ENCODE results near the gene RASA4.
"Not testable (repeated sequence)": the region's sequence is repeated elsewhere in the genome, so short reads cannot be mapped to it uniquely, and the experiment has no call there.

Gene RASA4

DNA sequence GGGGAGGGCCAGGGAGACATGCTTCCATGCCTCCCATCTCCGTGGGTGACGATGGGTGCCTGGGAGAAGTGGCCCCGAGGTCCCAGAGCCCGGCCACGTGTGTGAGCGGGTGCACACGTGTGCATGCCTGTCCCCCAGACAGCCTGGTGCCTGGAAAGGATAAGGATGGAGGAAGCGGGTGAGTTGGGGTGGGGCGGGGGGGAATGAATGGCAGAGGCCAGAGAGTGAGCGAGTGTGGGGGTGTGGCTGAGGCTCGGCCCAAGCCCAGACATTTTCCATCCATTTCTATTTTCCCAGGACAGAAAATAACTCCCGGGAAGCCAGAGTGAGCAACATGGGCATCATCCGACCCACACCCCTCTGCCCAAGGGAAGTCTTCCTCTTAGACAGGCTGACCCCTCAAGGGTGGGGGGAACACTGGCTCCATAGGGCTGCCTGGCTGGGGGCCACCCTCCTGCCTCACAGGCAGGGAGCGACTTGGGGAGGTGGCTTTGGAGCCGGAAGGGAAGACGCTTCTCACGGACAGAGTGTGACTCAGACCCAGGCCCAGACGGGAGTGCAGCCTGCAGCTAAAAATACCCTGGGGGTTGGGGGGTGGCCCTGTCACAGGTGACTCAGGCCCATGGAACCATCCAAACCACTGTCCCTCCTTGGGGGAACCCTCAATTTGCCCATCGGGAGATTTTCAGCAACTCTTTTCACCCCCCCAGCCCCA lies 12.0 kb downstream of the RASA4 start:
- DNase-seq = not testable (repeated sequence)

DNA sequence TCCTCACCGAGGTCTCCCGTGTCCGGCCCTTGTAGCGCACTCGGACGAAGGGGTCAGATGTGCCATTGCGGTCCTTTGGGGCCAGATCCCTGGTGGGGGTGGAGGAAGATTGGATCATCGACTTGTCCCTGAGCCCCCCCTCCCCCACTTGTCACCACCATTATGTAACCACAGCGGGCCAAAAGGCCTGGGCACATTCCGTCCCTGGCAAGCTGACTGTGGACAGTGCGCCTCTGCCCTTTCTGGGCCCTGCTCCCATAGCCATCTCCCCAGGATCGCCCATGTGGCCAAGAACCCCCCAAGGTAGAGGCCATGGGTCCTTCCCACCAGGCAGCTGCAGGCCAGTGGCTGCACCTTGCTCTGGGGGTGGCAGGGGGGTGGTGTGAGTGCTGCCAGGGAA lies 14.2 kb downstream of the RASA4 start:
- not testable (repeated sequence) for DNase-seq

DNA sequence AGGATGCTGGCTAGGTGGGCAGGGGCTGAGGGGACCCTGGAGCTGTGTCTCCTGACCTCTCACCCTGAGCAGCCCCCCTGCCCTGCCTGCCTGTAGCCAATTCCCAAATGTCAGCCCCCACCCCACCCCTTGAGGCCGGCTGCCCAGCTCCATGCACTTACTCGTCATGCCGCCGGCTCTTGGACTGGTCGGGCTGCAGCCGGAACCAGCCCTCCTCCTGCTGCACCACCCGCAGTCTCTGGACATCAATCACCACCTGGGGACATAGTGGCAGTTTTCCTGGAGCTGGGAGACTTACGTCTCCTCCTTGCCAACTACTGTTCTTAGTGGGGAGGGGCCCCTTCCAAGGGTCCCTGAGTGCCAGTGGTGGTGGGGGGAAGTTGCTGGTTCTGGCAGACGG lies 16.9 kb downstream of the RASA4 start:
- not testable (repeated sequence) for DNase-seq

DNA sequence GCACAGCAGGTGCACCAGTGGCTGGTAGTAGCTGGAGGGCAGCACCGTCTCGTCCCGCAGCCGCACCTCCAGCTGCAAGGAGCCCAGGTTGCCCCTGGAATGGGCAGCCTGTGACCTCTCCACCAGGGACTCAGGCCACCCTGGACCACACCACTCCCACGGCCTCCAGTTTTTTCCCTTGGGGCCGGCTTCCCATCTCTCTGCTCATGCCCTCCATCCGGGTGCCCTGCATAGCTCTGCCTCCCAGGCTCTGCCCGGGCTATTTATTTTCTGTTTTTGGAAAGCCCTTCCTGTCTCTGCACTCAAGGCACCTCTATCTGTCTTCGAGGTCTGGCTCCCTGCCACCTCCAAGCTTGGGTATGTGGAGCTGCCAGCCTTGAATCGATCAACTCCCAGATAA lies 20.5 kb downstream of the RASA4 start:
- not testable (repeated sequence) for DNase-seq

DNA sequence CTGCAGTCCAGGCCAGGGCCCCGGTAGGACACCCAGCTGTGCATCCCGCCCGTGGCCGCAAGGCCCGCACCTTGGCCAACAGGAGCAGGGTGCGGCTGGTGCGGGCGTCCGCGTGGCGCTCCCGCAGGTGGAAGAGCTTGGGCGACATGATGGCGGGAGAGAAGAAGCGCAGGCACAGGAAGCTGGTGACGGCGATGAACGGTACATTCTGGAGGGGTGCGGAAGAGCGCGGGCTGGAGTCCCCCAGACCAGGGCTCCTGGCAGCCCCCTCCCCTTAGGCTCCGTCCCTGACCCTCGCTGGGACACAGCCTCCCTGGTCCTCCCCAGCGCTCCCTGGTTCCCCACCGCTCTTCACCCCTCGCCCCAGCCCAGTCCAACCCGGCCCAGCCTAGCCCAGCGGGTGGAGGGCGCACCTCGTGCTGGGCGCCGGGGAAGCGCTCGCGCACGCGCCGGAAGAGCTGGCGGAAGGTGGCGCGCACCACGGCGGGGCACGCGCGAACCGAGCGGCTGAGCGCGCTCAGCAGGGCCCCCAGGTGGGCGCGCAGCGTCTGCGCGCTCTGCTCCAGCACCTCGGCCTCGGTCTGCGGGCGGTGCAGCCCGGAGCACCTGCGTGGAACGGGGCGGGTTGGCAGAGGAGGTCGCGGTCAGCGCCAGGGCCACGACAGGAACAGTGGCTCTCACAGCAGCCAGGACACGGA lies 22.8 kb downstream of the RASA4 start:
- DNase-seq = not testable (repeated sequence)

DNA sequence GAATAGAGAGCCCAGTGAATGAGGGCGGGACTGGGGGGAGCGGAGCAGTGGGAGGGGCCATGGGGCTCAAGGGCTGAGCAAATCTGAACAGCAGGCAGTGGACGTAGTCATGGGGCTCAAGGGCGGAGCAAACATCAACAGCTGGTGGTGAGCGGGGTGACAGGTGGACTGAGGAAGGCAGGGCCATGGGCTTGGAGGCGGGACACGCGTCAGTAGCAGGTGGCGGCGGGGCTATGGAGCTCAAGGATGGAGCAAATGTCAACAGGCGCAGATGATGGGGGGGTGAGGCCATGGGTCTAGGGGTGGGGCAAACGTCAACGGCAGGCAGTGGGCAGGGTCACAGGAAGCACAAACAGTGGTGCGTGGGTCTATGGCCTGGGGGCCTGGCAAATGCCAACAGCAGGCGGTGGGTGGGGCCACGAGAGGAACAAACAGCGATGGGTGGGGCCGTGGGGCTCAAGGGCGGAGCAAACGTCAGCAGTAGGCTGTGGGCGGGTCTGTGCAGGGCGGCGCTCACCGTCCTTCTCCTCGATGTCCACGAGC lies 24.0 kb downstream of the RASA4 start:
- DNase-seq = not testable (repeated sequence)

DNA sequence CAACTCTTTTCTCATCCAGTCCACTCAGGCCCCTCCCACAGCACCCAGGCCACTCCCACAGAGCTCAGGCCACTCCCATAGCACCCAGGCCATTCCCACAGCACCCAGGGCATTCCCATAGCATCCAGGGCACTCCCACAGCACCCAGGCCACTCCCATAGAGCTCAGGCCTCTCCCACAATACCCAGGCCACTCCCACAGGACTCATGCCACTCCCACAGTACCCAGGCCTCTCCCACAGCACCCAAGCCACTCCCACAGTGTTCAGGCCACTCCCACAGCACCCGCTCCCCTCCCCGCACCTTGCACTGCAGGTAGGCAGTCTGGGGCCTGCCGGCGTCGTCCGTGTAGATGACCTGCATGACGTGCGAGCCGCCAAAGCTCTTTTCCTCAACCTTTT lies 26.7 kb downstream of the RASA4 start:
- DNase-seq = not testable (repeated sequence)

DNA sequence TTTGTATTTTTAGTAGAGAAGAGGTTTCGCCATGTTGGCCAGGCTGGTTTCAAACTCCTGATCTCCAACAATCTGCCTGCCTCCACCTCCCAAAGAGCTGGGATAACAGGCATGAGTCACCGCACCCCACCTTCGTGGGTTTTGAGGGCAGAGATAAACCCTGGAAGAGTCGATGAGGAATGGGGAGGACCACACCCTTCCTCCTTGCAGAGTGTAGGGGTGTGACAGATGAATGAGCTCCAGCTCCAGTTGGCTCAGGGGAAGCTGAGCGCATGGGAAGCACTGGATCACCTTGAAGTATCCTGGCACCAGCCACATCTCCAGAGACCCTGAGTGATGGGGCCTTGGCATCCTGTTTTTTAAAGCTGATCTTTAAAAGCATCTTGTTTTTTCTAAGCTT lies 33.1 kb downstream of the RASA4 start:
- DNase-seq = not testable (repeated sequence)

DNA sequence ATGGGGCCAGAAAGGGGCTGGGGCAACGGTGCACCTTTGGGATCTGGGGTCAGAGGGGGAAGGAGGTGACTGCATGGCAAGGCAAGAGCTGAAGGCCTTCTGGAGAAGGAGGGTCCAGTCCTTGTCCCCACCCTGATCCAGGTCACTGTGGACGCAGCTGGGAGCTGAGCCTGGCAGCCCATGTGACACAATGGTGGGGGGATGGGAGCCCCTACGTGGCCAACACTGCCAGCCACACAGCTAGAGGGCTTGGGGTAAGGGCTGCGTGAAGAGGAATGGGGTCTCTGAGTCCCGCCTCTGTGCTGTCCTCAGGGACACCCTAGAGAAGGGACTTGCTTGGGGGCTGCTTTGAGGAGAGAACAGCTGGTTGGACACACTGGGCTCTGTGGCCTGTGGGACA lies 34.8 kb downstream of the RASA4 start:
- not testable (repeated sequence) for DNase-seq

DNA sequence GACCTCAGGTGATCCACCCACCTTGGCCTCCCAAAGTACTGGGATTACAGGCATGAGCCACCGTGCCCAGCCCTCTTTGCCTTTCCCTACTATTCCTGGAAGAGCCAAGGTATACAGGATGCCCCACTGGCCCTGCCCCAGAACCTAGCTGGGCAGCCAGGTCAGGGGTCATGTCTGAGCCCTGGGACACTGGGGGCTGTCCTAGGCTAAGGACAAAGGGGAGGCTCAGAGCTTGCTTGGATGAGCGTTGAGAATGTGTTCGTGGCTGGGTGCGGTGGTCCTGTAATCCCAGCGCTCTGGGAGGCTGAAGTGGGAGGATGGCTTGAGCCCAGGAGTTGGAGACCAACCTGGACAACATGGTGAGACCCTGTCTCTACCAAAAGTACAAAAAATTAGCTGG lies 38.1 kb downstream of the RASA4 start:
- not testable (repeated sequence) for DNase-seq

DNA sequence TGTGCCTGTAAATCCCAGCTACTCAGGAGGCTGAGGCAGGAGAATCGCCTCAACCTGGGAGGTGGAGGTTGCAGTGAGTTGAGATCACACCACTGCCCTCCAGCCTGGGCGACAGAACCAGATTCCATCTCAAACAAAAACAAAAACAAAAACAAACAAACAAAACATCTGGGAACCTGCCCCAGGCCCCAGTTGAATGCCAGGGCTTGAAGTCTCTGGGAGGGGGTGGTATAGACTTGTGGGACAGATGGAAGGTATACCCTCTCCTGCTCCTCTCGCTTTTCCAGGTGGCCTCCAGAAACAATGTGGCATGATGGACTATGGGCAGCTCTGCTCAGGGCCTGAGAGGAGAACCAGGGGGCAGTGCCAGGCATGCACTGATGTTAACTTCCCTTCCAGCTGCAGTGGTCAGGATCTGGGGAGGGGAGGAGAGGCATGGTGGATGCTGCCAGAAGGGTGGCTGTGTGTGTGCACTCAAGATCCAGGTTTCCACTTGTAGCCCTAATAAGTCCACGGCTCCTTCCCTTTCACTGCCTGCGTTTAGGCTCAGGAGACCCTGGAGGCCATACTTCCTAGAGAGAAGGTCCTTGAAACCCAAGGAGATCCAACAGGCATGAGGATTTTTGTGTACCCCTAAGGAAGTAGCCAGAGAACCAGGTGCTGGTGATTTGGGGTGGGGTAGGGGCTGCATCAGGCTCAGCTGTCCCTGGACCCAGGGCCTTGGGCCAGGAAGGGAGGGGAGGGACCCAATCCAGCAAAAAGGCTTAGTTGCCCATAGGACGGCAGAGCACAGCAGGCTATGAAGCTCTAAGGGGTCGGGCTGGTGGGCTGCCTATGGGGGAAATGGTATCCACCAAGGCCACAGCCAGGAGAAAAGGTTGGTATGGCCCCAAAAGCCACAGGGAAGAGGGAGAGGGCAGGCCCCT lies 39.0 kb downstream of the RASA4 start:
- not testable (repeated sequence) for DNase-seq

DNA sequence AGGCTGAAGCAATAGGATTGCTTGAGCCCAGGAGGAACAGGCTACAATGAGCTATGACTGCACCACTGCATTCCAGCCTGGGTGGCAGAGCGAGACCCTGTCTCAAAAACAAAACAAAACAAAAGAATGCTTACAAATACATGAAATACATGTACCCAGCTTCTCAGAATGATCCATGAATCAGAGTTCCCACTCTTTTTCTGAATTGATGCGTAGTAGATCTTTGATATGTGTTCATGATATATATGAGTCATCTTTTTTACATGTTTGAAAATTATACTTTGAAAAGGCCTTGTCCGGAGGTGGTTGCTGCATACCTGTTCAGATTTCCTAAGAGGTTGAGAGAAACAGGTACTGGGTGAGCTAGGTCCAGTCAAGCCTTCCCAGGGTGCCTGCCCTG lies 40.2 kb downstream of the RASA4 start:
- DNase-seq = not testable (repeated sequence)

DNA sequence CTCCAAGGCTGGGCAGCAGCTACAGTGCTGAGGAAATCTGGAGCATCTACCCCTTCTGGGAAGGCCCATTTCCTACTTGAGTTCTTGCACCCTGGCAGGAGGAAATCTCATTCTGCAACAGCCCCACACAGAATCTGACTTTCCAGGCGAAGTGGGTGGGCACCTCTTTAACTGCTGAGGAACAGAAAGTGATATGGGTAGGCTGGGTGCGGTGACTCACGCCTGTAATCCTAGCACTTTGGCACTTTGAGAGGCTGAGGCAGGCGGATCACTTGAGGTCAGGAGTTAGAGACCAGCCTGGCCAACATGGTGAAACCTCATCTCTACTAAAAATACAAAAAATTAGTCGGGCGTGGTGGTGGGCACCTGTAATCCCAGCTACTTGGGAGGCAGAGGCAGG lies 41.9 kb downstream of the RASA4 start:
- DNase-seq = not testable (repeated sequence)

DNA sequence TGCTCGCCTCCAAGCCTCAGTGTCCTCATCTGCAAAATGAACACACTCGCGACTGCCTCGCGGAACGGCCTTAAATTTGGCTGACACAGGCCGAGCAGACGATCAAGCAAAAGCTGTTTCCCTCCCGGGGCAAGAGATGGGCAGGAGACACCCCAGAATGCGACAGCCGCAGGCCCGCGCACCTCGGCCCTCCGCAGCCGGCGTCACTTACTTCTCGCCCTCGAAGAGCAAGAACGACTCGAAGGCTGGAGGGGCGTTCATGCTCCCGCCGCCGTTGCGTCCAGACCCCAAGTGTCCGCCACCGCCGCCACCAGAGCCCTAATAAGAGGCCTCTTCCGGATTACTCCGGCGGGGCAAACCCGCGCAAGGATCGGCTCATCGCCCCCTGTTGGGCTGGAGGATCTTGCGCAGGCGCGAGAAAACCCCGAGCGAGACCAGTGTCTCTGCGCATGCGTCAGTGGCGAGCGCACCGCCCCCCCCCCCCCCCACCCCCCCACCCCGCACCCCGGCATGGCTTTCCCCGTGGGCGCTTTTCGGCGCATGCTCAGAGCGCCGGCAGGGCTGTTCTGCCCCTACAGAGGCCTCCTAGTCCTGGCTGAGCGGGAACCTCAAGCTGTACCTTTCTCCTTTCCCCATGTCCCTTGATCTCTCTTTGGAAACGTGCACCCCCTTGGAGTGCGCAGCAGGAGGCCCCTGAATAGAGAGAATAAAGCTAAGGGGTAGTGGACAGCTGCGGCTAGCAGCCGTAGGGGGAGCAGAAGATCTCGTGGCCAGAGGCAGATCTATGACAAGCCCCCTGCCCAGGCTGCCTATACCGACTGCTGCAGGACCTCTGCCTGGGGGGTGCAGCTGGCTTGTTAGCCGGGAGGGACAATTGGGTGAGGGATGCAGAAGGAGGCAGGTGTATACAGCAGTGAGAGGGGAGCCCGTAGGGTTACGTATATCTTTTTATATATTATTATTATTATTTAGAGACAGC lies 44.0 kb downstream of the RASA4 start, which contains the start of gene POLR2J3:
Gene POLR2J3 (minus strand): TSS at position 323 of the 979 bp plus-strand sequence. CDS start 62 bp downstream, at position 261.
- DNase-seq = peak; percentile 93

DNA sequence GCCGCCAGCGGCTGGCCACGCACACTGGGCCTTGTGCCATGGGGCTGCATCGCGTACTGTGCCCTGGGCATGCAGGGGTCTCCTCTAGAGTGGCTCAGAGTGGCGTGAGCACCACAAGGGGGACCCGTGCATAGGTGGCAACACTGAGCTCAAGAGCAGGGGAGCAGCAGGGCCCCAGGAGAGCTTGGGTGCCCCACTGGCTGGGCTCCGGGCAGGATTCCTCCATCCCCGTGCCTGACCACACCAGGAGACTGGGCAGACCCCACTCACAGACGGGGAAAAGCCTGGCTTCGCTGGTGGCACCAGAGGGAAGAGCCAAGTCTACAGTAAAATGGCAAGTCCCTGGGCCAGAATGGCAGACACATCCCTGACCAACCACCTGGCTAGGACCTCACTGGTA lies 47.9 kb downstream of the RASA4 start:
- DNase-seq = not testable (repeated sequence)

DNA sequence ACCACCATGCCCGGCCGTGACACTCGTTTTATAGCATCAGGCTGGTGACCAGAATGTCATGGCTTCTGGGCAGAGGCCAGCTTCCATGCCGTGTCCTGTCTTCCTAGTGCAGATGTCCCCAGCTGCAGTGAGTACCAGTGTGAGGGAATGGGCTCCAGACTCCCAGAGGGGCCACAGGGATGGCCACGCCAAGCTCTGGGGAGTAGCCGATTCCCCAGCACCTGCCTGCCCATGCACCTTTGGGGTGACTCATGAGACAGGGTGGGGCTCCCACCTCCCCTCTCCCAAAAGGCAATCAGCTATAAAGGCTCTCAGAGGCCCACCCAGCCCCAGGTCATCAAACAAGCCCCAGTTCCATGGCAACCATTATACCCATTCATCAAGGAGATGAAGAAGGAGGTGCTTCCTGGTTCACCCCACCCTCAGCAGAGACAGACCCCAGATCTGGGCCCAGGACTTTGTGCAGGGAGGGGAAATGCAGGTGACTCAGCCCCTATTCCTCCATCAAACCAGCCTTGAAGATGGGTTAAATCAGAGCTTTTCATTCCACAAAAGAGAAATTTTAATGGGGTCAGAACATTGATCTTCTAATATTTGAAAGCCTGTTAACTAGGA lies 65.6 kb downstream of the RASA4 start, which contains the start of gene SPDYE2:
Gene SPDYE2 (plus strand): TSS at position 419 of the 615 bp plus-strand sequence. CDS start 2,030 bp downstream, outside the sequence.
- not testable (repeated sequence) for DNase-seq

DNA sequence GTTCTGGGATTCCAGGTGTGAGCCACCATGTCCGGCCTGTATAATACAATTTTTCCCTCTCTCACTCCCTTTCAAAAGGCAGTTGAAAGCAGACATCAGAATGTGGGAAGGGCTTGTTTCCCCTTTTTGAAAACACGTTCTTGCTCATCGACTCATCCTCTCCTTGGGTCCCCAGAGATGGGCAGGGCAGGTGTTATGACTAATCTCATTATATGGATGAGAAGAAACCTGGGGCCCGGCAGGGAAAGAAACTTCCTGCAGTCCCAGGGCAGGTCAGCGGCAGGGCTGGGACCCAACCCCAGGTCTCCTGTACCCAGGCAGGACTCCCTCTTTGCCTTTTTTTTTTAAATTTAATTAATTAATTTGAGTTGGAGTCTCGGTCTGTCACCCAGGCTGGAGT lies 70.2 kb downstream of the RASA4 start:
- DNase-seq = not testable (repeated sequence)

DNA sequence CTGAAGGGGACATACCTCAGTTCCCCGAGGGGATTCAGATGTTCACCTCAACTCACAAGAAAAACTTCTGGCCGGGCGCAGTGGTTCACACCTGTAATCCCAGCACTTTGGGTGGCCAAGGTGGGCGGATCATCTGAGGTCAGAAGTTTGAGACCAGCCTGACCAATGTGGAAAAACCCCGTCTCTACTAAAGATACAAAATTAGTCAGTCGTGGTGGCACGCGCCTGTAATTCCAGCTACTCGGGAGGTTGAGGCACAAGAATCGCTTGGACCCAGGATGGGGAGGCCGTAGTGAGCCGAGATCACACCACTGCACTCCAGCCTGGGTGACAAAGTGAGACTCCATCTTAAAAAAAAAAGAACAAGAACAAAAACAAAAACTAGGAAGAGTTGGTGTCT lies 71.3 kb downstream of the RASA4 start:
- not testable (repeated sequence) for DNase-seq

DNA sequence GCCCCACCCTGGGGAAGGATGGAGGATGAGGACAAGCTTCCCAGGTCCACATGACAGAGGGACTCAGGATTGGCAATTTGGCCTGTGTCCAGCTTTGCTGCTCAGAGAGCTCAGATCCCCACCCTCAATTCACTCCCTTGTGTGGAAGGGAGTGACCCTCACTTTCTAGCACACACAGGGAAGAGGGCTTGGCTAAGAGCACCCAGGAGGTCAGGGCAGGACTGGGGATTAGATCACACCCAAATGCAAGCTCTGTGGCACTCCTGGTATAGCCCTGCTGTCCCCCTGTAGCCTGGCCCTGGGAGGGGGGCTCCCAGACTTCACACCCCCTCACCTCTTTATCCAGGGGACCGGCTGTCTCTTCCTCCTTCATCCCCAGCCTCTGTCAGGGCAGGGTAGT lies 72.2 kb downstream of the RASA4 start:
- DNase-seq = not testable (repeated sequence)

DNA sequence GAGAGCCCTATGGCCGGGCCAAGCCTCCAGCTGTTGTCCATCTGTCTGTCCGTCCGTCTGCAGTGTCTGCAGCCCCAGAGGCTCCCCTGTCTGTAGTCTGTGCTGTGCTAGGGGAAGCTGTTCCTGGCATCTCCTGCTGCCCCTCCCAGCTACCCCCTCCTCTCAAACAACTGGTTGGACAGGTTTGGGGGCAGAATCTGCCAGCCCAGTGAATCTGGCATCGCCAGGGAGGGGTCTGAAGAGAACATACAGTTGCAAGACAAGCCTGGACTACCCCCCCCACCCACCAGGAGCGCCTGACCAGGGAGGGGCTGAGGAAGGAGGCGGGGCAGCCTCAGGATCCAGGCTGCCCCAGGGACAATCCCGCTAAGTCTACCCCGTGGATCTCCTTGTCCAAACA lies 73.0 kb downstream of the RASA4 start, which contains the start of gene UPK3BL2:
Gene UPK3BL2 (minus strand): TSS at position 101 of the 400 bp plus-strand sequence. CDS start 60 bp downstream, at position 41.
- DNase-seq = not testable (repeated sequence)

DNA sequence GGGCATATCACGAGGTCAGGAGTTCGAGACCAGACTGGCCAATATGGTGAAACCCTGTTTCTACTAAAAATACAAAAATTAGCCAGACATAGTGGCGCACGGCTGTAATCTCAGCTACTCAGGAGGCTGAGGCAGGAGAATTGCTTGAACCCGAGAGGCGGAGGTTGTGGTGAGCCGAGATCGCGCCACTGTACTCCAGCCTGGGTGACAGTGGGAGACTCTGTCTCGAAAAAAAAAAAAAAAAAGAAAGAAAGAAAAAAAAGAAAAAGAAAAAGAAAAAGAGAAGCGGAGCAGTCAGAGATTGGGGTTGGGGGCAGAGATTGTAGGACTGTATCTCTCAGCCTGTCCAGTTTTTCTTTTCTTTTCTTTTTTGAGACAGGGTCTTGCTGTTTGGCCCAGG lies 73.8 kb downstream of the RASA4 start:
- DNase-seq = not testable (repeated sequence)

Data from hematopoietic multipotent progenitor cell treated with erythropoietin and hydrocortisone succinate and interleukin-3 and kit ligand, for 4 days (in vitro differentiated cells).